GM19455 (cell line): ENCODE results near the gene MTF2.
"Not testable (repeated sequence)": the region's sequence is repeated elsewhere in the genome, so short reads cannot be mapped to it uniquely, and the experiment has no call there.

ENCODE experiments used
- ATAC-seq: cut with Tn5 transposase; IDR thresholded peaks from one replicate; pipeline ENCODE4 v1.9.1; 2021; ENCODE audit not compliant: unreplicated experiment

MTF2 gene

GRCh38 chr1:93078986-93079654 lies at the start of gene MTF2:
TSS of gene MTF2 (plus strand) at chr1:93079283. CDS start at chr1:93079527, 244 bp downstream.
- peak; percentile 74 for ATAC-seq

GRCh38 chr1:93029317-93029716 lies 49.8 kb upstream of the MTF2 start:
- no peak for ATAC-seq

- not testable (repeated sequence) for ATAC-seq
Observed at GRCh38 chr1:93030191-93030590, 48.9 kb upstream of the MTF2 start.

GRCh38 chr1:93031711-93032110 lies 47.4 kb upstream of the MTF2 start:
- ATAC-seq, result no peak

GRCh38 chr1:93033029-93033428 lies 46.1 kb upstream of the MTF2 start:
- no peak for ATAC-seq

GRCh38 chr1:93033785-93034184 lies 45.3 kb upstream of the MTF2 start:
- peak; percentile 87 for ATAC-seq

GRCh38 chr1:93034397-93034796 lies 44.7 kb upstream of the MTF2 start:
- ATAC-seq, result no peak

- no peak for ATAC-seq
Observed at GRCh38 chr1:93036672-93037071, 42.4 kb upstream of the MTF2 start.

GRCh38 chr1:93042187-93043056 lies 36.7 kb upstream of the MTF2 start:
- ATAC-seq, result peak; percentile 92

- ATAC-seq, result no peak
Observed at GRCh38 chr1:93043057-93043557, 36.0 kb upstream of the MTF2 start.

GRCh38 chr1:93047618-93048017 lies 31.5 kb upstream of the MTF2 start:
- no peak for ATAC-seq

- no peak for ATAC-seq
Observed at GRCh38 chr1:93051961-93052360, 27.1 kb upstream of the MTF2 start.

- no peak for ATAC-seq
Observed at GRCh38 chr1:93056214-93056613, 22.9 kb upstream of the MTF2 start.

- no peak for ATAC-seq
Observed at GRCh38 chr1:93056649-93057048, 22.4 kb upstream of the MTF2 start.

GRCh38 chr1:93061895-93062792 lies 16.9 kb upstream of the MTF2 start:
- ATAC-seq, result no peak

GRCh38 chr1:93076268-93076667 lies 2.8 kb upstream of the MTF2 start:
- no peak for ATAC-seq

GRCh38 chr1:93078203-93078602 lies 880 bp upstream of the MTF2 start:
- ATAC-seq, result no peak

GRCh38 chr1:93078638-93078985 lies 471 bp upstream of the MTF2 start:
- no peak for ATAC-seq

GRCh38 chr1:93079685-93080141 lies 630 bp downstream of the MTF2 start:
- no peak for ATAC-seq

- ATAC-seq, result peak; percentile 67
Observed at GRCh38 chr1:93080179-93080823, 1.2 kb downstream of the MTF2 start.

- ATAC-seq, result no peak
Observed at GRCh38 chr1:93081716-93082115, 2.6 kb downstream of the MTF2 start.
